ENCODE measurements around the gene LRRN4CL.

DNA sequence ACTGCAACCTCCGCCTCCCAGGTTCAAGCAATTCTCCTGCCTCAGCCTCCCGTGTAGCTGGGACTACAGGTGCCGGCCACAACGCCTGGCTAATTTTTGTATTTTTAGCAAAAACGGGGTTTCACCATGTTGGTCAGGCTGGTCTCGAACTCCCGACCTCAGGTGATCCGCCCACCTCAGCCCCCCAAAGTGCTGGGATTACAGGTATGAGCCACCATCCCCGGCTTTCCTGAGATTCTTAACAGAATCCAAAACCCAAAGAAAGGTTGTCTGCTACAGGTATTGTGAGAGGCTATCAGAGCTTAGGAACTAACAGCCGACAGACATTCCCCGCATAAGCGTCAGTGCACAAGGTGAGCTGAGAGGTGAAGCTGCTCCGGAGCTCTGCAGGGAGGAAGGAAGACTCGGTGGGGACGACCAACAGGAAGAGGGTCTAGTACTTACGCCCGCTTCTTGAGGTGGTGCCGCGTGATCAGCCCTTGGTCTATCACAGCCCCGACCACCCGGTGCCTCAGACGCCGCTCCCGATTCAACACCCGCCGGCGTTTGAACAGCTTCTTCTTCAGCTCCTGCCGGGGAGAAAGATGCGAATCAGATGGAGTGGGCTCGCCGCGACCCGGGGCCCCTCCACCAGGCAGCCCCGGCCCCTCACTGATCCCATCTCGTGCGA is 24.8 kb downstream of the LRRN4CL start:
- TF ChIP-seq SIX5 (IDR thresholded peaks at IDR 0.05; ENCODE audit: borderline replicate concordance in 1 of 2, insufficient read depth in 1 of 2, low read depth in 1 of 2, low read length in 2 of 2) (no peak), EP300 (IDR thresholded peaks at IDR 0.05; ENCODE audit: low read length) (no peak), TAF1 (IDR thresholded peaks at IDR 0.05; ENCODE audit: control insufficient read depth, extremely low read depth, insufficient read depth, low read length, severe bottlenecking) (no peak), ZNF316 (IDR thresholded peaks at IDR 0.05) (no peak), POLR2AphosphoS5 (IDR thresholded peaks at IDR 0.05; ENCODE audit: control insufficient read depth, insufficient read depth, low read depth, low read length) (no peak), MCM5 (IDR thresholded peaks at IDR 0.05; ENCODE audit: low read depth) (no peak), ZKSCAN1 (IDR thresholded peaks at IDR 0.05; ENCODE audit: low read depth, low read length) (no peak), JUND (IDR thresholded peaks at IDR 0.05; ENCODE audit: borderline replicate concordance, low read depth, low read length) (no peak), JUND (tag; IDR thresholded peaks at IDR 0.05; ENCODE audit: borderline replicate concordance, low read depth, low read length) (no peak), POLR2A (conservative IDR thresholded peaks at IDR 0.05) (no peak), PTBP1 (IDR thresholded peaks at IDR 0.05; ENCODE audit: low read depth, low read length) (no peak), ESRRB (CRISPR knock-in tag; IDR thresholded peaks at IDR 0.05; ENCODE audit: borderline replicate concordance) (no peak)
- TF ChIP-seq, protein P1, sequence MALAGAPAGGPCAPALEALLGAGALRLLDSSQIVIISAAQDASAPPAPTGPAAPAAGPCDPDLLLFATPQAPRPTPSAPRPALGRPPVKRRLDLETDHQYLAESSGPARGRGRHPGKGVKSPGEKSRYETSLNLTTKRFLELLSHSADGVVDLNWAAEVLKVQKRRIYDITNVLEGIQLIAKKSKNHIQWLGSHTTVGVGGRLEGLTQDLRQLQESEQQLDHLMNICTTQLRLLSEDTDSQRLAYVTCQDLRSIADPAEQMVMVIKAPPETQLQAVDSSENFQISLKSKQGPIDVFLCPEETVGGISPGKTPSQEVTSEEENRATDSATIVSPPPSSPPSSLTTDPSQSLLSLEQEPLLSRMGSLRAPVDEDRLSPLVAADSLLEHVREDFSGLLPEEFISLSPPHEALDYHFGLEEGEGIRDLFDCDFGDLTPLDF (CRISPR knock-in tag; IDR thresholded peaks at IDR 0.05): no peak
- TF ChIP-seq, protein P2, sequence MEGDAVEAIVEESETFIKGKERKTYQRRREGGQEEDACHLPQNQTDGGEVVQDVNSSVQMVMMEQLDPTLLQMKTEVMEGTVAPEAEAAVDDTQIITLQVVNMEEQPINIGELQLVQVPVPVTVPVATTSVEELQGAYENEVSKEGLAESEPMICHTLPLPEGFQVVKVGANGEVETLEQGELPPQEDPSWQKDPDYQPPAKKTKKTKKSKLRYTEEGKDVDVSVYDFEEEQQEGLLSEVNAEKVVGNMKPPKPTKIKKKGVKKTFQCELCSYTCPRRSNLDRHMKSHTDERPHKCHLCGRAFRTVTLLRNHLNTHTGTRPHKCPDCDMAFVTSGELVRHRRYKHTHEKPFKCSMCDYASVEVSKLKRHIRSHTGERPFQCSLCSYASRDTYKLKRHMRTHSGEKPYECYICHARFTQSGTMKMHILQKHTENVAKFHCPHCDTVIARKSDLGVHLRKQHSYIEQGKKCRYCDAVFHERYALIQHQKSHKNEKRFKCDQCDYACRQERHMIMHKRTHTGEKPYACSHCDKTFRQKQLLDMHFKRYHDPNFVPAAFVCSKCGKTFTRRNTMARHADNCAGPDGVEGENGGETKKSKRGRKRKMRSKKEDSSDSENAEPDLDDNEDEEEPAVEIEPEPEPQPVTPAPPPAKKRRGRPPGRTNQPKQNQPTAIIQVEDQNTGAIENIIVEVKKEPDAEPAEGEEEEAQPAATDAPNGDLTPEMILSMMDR (IDR thresholded peaks at IDR 0.05 in 2 of 3, conservative IDR thresholded peaks at IDR 0.05 in 1 of 3; ENCODE audit: insufficient read depth in 2 of 3, low read depth in 1 of 3, low read length in 3 of 3): no peak
- TF ChIP-seq, protein P3, sequence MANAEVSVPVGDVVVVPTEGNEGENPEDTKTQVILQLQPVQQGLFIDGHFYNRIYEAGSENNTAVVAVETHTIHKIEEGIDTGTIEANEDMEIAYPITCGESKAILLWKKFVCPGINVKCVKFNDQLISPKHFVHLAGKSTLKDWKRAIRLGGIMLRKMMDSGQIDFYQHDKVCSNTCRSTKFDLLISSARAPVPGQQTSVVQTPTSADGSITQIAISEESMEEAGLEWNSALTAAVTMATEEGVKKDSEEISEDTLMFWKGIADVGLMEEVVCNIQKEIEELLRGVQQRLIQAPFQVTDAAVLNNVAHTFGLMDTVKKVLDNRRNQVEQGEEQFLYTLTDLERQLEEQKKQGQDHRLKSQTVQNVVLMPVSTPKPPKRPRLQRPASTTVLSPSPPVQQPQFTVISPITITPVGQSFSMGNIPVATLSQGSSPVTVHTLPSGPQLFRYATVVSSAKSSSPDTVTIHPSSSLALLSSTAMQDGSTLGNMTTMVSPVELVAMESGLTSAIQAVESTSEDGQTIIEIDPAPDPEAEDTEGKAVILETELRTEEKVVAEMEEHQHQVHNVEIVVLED (CRISPR knock-in tag; IDR thresholded peaks at IDR 0.05): no peak

All from K562 (cell line).